Measurements from ENCODE around the gene ADGRG3.

The ADGRG3 gene

GRCh38 chr16:57649846-57650245 lies 18.3 kb upstream of the ADGRG3 start:
- TF ChIP-seq CTCF (IDR thresholded peaks at IDR 0.05; ENCODE audit: low read depth, low read length) = no peak
- DNase-seq (ENCODE audit: low read depth, low spot score) = no peak
- in situ Hi-C loops (cut with HindIII; ENCODE audit: low sequenced_read_pairs) = no loop called here
- no peak overlapping the region for H3K4me3 ChIP-seq (ENCODE audit: low read depth, low read length)

GRCh38 chr16:57651344-57652333 lies 16.5 kb upstream of the ADGRG3 start:
- no peak for TF ChIP-seq CTCF (IDR thresholded peaks at IDR 0.05; ENCODE audit: low read depth, low read length)
- no peak overlapping the region for H3K4me3 ChIP-seq (ENCODE audit: low read depth, low read length)
- in situ Hi-C loops (cut with HindIII; ENCODE audit: low sequenced_read_pairs) = no loop called here
- no peak for DNase-seq (ENCODE audit: low read depth, low spot score)

- no peak overlapping the region for H3K4me3 ChIP-seq (ENCODE audit: low read depth, low read length)
- no peak for TF ChIP-seq CTCF (IDR thresholded peaks at IDR 0.05; ENCODE audit: low read depth, low read length)
- no peak for DNase-seq (ENCODE audit: low read depth, low spot score)
- in situ Hi-C loops (cut with HindIII; ENCODE audit: low sequenced_read_pairs) = no loop called here
Observed at GRCh38 chr16:57652695-57653471, 15.2 kb upstream of the ADGRG3 start.

GRCh38 chr16:57653936-57654335 lies 14.2 kb upstream of the ADGRG3 start:
- no peak for TF ChIP-seq CTCF (IDR thresholded peaks at IDR 0.05; ENCODE audit: low read depth, low read length)
- no peak overlapping the region for H3K4me3 ChIP-seq (ENCODE audit: low read depth, low read length)
- DNase-seq (ENCODE audit: low read depth, low spot score) = peak; percentile 30
- in situ Hi-C loops (cut with HindIII; ENCODE audit: low sequenced_read_pairs) = no loop called here

- TF ChIP-seq CTCF (IDR thresholded peaks at IDR 0.05; ENCODE audit: low read depth, low read length) = no peak
- DNase-seq (ENCODE audit: low read depth, low spot score) = no peak
- in situ Hi-C loops (cut with HindIII; ENCODE audit: low sequenced_read_pairs) = no loop called here
- H3K4me3 ChIP-seq (ENCODE audit: low read depth, low read length) = no peak overlapping the region
Observed at GRCh38 chr16:57656342-57656955, 11.7 kb upstream of the ADGRG3 start.

GRCh38 chr16:57657228-57657627 lies 10.9 kb upstream of the ADGRG3 start:
- no peak for TF ChIP-seq CTCF (IDR thresholded peaks at IDR 0.05; ENCODE audit: low read depth, low read length)
- no peak for DNase-seq (ENCODE audit: low read depth, low spot score)
- in situ Hi-C loops (cut with HindIII; ENCODE audit: low sequenced_read_pairs) = no loop called here
- H3K4me3 ChIP-seq (ENCODE audit: low read depth, low read length) = no peak overlapping the region
